GM19025 (cell line): Measurements from ENCODE around the gene PKD1L1.

ENCODE experiments used
- ATAC-seq: cut with Tn5 transposase; IDR thresholded peaks from one replicate; pipeline ENCODE4 v1.9.1; 2021; ENCODE audit warnings: mild to moderate bottlenecking, low read depth, moderate library complexity; ENCODE audit not compliant: unreplicated experiment

The PKD1L1 gene

GRCh38 chr7:47780555-47780954, 167.7 kb downstream of the PKD1L1 start:
- ATAC-seq: no peak

GRCh38 chr7:47779341-47779771, 168.9 kb downstream of the PKD1L1 start:
- no peak for ATAC-seq

- no peak for ATAC-seq
These were observed 170.1 kb downstream of the PKD1L1 start for GRCh38 chr7:47778153-47778661.

- ATAC-seq: no peak
These were observed 170.6 kb downstream of the PKD1L1 start for GRCh38 chr7:47777531-47778152.

GRCh38 chr7:47776335-47776734, 171.9 kb downstream of the PKD1L1 start:
- ATAC-seq: no peak

- no peak for ATAC-seq
These were observed 173.0 kb downstream of the PKD1L1 start for GRCh38 chr7:47775238-47775637.

- no peak for ATAC-seq
These were observed 175.8 kb downstream of the PKD1L1 start for GRCh38 chr7:47772492-47772891.

- no peak for ATAC-seq
These were observed 176.3 kb downstream of the PKD1L1 start for GRCh38 chr7:47771990-47772360.

- ATAC-seq: no peak
These were observed 176.8 kb downstream of the PKD1L1 start for GRCh38 chr7:47771336-47771989.

GRCh38 chr7:47766126-47766525, 182.1 kb downstream of the PKD1L1 start:
- no peak for ATAC-seq

GRCh38 chr7:47765373-47765979, 182.8 kb downstream of the PKD1L1 start:
- ATAC-seq: no peak

GRCh38 chr7:47764746-47765145, 183.5 kb downstream of the PKD1L1 start:
- ATAC-seq: no peak

- ATAC-seq: peak; percentile 72
These were observed 184.9 kb downstream of the PKD1L1 start for GRCh38 chr7:47763063-47763974.

- ATAC-seq: peak; percentile 13
These were observed 185.6 kb downstream of the PKD1L1 start for GRCh38 chr7:47762746-47763062.

GRCh38 chr7:47762207-47762606, 186.1 kb downstream of the PKD1L1 start:
- ATAC-seq: no peak

- no peak for ATAC-seq
These were observed 189.1 kb downstream of the PKD1L1 start for GRCh38 chr7:47759056-47759706.

- ATAC-seq: no peak
These were observed 189.7 kb downstream of the PKD1L1 start for GRCh38 chr7:47758546-47758945.

GRCh38 chr7:47757921-47758411, 190.3 kb downstream of the PKD1L1 start:
- ATAC-seq: no peak

GRCh38 chr7:47756636-47757035, 191.6 kb downstream of the PKD1L1 start:
- ATAC-seq: no peak

- ATAC-seq: no peak
These were observed 193.0 kb downstream of the PKD1L1 start for GRCh38 chr7:47755248-47755647.
